ENCODE results near the gene TMEM41B. TPM values are rescaled to one million over a fixed set of nuclear protein-coding genes. Genes with fewer than 3 reads are reported as not detected.

The TMEM41B gene
- total and polyA plus RNA-seq, 4 donors = 11.8 to 52.0 (median 23.3) TPM

GRCh38 chr11:9232482-9232881, 81.9 kb downstream of the TMEM41B start (continued):
- TF ChIP-seq ZBTB33 (IDR thresholded peaks at IDR 0.05) (no peak), FOXA1 (IDR thresholded peaks at IDR 0.05) (no peak), ATF3 (IDR thresholded peaks at IDR 0.05) (no peak), RXRA (IDR thresholded peaks at IDR 0.05) (no peak), HNF4G (IDR thresholded peaks at IDR 0.05) (no peak), MAX (IDR thresholded peaks at IDR 0.05) (no peak), TAF1 (conservative IDR thresholded peaks at IDR 0.05) (no peak), HNF4A (conservative IDR thresholded peaks at IDR 0.05) (no peak), SP1 (IDR thresholded peaks at IDR 0.05) (no peak), RAD21 (IDR thresholded peaks at IDR 0.05) (no peak), GABPA (IDR thresholded peaks at IDR 0.05 in 1 of 2, conservative IDR thresholded peaks at IDR 0.05 in 1 of 2) (no peak)

- DNase-seq (ENCODE audit: low spot score) = no peak
- Histone ChIP-seq H3K9ac (ENCODE audit: low read depth in 1 of 2, low read length in 2 of 2) (peak overlapping the region; percentile 32 to 66), H3K4me3 (ENCODE audit: low read depth in 1 of 3, low read length in 3 of 3) (no peak overlapping the region), H3K27ac (ENCODE audit: low read depth in 1 of 2, low read length in 2 of 2) (peak overlapping the region; percentile 62 to 65), H3K27me3 (ENCODE audit: control insufficient read depth in 4 of 4, insufficient read depth in 4 of 4, low read length in 3 of 4) (no peaks in the 10 kb centered on the region), H3K36me3 (ENCODE audit: control insufficient read depth in 4 of 4, insufficient read depth in 3 of 4, low read depth in 1 of 4, low read length in 3 of 4) (no peaks in the 10 kb centered on the region), H3K9me3 (ENCODE audit: control insufficient read depth in 4 of 4, low read length in 3 of 4) (no peaks in the 10 kb centered on the region), H3K4me1 (ENCODE audit: control insufficient read depth in 4 of 4, insufficient read depth in 4 of 4, low read length in 3 of 4) (peaks cover 0 to 18% (median 7%) of the 10 kb centered on the region in 4 donors)
- TF ChIP-seq CTCF (IDR thresholded peaks at IDR 0.05; ENCODE audit: low read depth, low read length, missing input control) (no peak), HNF4A (conservative IDR thresholded peaks at IDR 0.05) (no peak), GABPA (IDR thresholded peaks at IDR 0.05 in 1 of 2, conservative IDR thresholded peaks at IDR 0.05 in 1 of 2) (no peak), RXRA (IDR thresholded peaks at IDR 0.05) (no peak), MAX (IDR thresholded peaks at IDR 0.05) (no peak), RAD21 (IDR thresholded peaks at IDR 0.05) (no peak), YY1 (IDR thresholded peaks at IDR 0.05) (peak; percentile 53)
- WGBS = 1% methylated on average over 1 of the region's 1 CpG
Observed at GRCh38 chr11:9231848-9232177, 82.6 kb downstream of the TMEM41B start.

Small RNA genes within 50 kb of the gene (small RNA-seq; reads per million reads assigned to genes)
- not detected for gene RF00017

Other genes starting within 250 kb of the TMEM41B start
- 1 to 10 TPM in 1 of 2 donors, under 1 TPM in 1; 0.14 to 1.4 TPM for gene SCUBE2, start 223.0 kb downstream of the TMEM41B start, total RNA-seq
- under 1 TPM in 1 of 2 donors, not detected in 1; 0.42 TPM for gene SCUBE2, start 223.0 kb downstream of the TMEM41B start, polyA plus RNA-seq
- gene DENND5A, start 49.2 kb downstream of the TMEM41B start, total RNA-seq = 10 to 100 TPM; 23.9 to 45.8 TPM
- gene DENND5A, start 49.2 kb downstream of the TMEM41B start, polyA plus RNA-seq = 10 to 100 TPM in 1 of 2 donors, 1 to 10 TPM in 1; 7.9 to 12.5 TPM
- 10 to 100 TPM; 43.5 to 47.1 TPM for gene IPO7, start 70.1 kb upstream of the TMEM41B start, total RNA-seq
- 10 to 100 TPM in 1 of 2 donors, 1 to 10 TPM in 1; 6.4 to 21.0 TPM for gene IPO7, start 70.1 kb upstream of the TMEM41B start, polyA plus RNA-seq
- gene ZNF143, start 146.4 kb upstream of the TMEM41B start, total RNA-seq = 10 to 100 TPM; 19.6 to 20.4 TPM
- gene ZNF143, start 146.4 kb upstream of the TMEM41B start, polyA plus RNA-seq = 1 to 10 TPM; 4.3 to 4.8 TPM

Data from liver (tissue), 10 donors.